ENCODE measurements around the gene B3GALNT2. TPM values are rescaled to one million over a fixed set of nuclear protein-coding genes. Genes with fewer than 3 reads are reported as not detected.
"Not testable (repeated sequence)": the region's sequence is repeated elsewhere in the genome, so short reads cannot be mapped to it uniquely, and the experiment has no call there.

The B3GALNT2 gene
- total and polyA plus RNA-seq, 8 donors, result 8.6 to 51.6 (median 37.4) TPM

GRCh38 chr1:235483090-235483489 lies 21.2 kb downstream of the B3GALNT2 start:
- Histone ChIP-seq H3K9me3 (no peaks in the 10 kb centered on the region), H3K27ac (no peak overlapping the region), H3K4me3 (no peak overlapping the region), H3K4me1 (peaks cover 3 to 7% (median 5%) of the 10 kb centered on the region in 3 donors), H3K27me3 (no peaks in the 10 kb centered on the region), H3K36me3 (peaks cover 7 to 40% (median 20%) of the 10 kb centered on the region in 3 donors)
- FAIRE-seq, result no peak
- intact Hi-C loops (cut with DNase I), result no loop called here
- DNase-seq, result no peak
- 97 to 98% methylated on average over 5 of the region's 5 CpGs for WGBS, 2 donors
- ATAC-seq, result no peak
- TF ChIP-seq, protein P1, sequence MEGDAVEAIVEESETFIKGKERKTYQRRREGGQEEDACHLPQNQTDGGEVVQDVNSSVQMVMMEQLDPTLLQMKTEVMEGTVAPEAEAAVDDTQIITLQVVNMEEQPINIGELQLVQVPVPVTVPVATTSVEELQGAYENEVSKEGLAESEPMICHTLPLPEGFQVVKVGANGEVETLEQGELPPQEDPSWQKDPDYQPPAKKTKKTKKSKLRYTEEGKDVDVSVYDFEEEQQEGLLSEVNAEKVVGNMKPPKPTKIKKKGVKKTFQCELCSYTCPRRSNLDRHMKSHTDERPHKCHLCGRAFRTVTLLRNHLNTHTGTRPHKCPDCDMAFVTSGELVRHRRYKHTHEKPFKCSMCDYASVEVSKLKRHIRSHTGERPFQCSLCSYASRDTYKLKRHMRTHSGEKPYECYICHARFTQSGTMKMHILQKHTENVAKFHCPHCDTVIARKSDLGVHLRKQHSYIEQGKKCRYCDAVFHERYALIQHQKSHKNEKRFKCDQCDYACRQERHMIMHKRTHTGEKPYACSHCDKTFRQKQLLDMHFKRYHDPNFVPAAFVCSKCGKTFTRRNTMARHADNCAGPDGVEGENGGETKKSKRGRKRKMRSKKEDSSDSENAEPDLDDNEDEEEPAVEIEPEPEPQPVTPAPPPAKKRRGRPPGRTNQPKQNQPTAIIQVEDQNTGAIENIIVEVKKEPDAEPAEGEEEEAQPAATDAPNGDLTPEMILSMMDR (IDR thresholded peaks at IDR 0.05), result no peak

DNA sequence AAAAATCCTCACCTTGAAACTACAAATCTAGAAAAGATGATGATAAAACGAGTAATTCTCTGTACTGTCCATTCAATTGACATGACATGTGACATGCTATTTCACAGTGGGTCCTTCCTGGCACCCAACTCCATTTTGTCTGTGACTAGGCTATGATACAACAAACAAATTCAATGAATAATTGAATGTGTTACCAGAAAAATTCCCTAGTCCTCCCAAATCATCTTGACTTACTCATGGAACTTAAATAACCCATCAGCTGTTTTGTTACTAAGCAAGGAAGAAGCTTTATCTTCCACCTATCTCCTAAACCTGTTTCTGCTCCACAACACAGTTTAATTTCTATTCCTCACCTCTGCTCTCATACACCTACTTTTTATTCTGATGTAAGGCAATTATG lies 30.4 kb downstream of the B3GALNT2 start:
- no peak overlapping the region for H3K27ac ChIP-seq
- H3K36me3 ChIP-seq, result peaks cover 0 to 46% (median 24%) of the 10 kb centered on the region in 3 donors
- 56 to 59% methylated on average over 1 of the region's 1 CpG for WGBS, 2 donors
- H3K4me3 ChIP-seq, result no peak overlapping the region
- DNase-seq, result no peak
- no peaks in the 10 kb centered on the region for H3K27me3 ChIP-seq
- H3K4me1 ChIP-seq, result no peaks in the 10 kb centered on the region
- intact Hi-C loops (cut with DNase I), result no loop called here
- ATAC-seq, result no peak
- no peaks in the 10 kb centered on the region for H3K9me3 ChIP-seq
- TF ChIP-seq, protein P1 (IDR thresholded peaks at IDR 0.05), result no peak
- no peak for FAIRE-seq

- FAIRE-seq (no peak), DNase-seq (no peak), ATAC-seq (no peak)
- TF ChIP-seq, protein P1 (IDR thresholded peaks at IDR 0.05), result no peak
- intact Hi-C loops (cut with DNase I), result no loop called here
- Histone ChIP-seq H3K27me3 (no peaks in the 10 kb centered on the region), H3K36me3 (peaks cover 0 to 23% (median 19%) of the 10 kb centered on the region in 3 donors), H3K4me1 (no peaks in the 10 kb centered on the region), H3K9me3 (no peaks in the 10 kb centered on the region), H3K27ac (no peak overlapping the region), H3K4me3 (no peak overlapping the region)
- 75 to 80% methylated on average over 6 of the region's 6 CpGs for WGBS, 2 donors
These were observed 33.4 kb downstream of the B3GALNT2 start for GRCh38 chr1:235470741-235471439.

DNA sequence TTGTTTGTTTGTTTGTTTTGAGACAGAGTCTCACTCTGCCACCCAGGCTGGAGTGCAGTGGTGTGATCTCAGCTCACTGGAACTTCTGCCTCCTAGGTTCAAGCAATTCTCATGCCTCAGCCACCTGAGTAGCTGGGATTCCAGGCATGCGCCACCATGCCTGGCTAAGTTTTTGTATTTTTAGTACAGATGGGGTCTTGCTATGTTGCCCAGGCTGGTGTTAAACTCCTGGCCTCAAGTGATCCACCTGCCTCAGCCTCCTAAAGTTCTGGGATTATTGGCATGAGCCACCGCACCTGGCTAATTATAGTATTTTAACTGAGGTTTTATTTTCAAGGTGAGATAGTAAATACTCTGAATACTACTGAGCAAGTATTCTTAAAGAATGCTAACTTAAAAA lies 34.4 kb downstream of the B3GALNT2 start:
- ATAC-seq; H3K4me1 ChIP-seq; intact Hi-C loops (cut with DNase I); FAIRE-seq; H3K9me3 ChIP-seq; DNase-seq; H3K27me3 ChIP-seq; H3K4me3 ChIP-seq; H3K27ac ChIP-seq: not testable (repeated sequence)
- WGBS, 2 donors, result 84 to 86% methylated on average over 2 of the region's 2 CpGs
- peaks cover 0 to 20% (median 19%) of the 10 kb centered on the region in 3 donors for H3K36me3 ChIP-seq

DNA sequence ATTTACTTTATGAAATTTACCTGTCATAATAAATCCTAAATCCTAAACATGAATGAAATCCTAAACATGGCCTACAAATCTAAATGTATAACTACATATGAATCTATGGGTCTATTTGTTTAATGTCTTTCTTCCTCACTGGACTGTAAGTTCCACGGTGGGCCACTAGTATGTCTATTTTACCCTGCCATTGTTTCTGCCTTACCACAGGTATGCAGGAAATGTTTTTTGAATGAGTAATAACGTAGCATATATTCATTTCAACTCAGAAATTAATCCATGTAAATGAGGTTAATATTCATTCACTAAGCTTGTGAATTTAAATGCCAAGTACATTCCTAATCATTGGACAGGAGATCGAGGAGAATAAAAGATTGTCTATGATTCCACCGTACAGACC lies 35.3 kb downstream of the B3GALNT2 start:
- no peak overlapping the region for H3K4me3 ChIP-seq
- no peak overlapping the region for H3K27ac ChIP-seq
- H3K9me3 ChIP-seq, result no peaks in the 10 kb centered on the region
- WGBS, 2 donors, result 87 to 88% methylated on average over 4 of the region's 4 CpGs
- no peak for DNase-seq
- peaks cover 0 to 23% (median 19%) of the 10 kb centered on the region in 3 donors for H3K36me3 ChIP-seq
- FAIRE-seq, result no peak
- TF ChIP-seq, protein P1 (IDR thresholded peaks at IDR 0.05), result peak in 1 of 4 donors; percentile 10
- H3K27me3 ChIP-seq, result no peaks in the 10 kb centered on the region
- ATAC-seq, result no peak
- intact Hi-C loops (cut with DNase I), result no loop called here
- H3K4me1 ChIP-seq, result no peaks in the 10 kb centered on the region

Data from pancreas (tissue), 10 donors.